H1 (cell line): Measurements from ENCODE around the gene IGF1. TPM values are rescaled to one million over a fixed set of nuclear protein-coding genes. Genes with fewer than 3 reads are reported as not detected.

ENCODE experiments used
- CTCF ChIA-PET: fragments of 300-600 bp; sonication (Branson Sonifier 250); formaldehyde crosslinking; loops from one replicate; lab custom pipeline; 2021; ENCODE audit not compliant: partially characterized antibody; lab: Charles Lee
- POLR2A ChIA-PET: fragments of 300-600 bp; sonication (Branson Sonifier 250); formaldehyde crosslinking; loops from one replicate; lab custom pipeline; 2021; ENCODE audit warnings: inconsistent platforms; ENCODE audit not compliant: partially characterized antibody; lab: Charles Lee
- DNase-seq, 2 experiments: peaks; one replicate each; pipeline versions ENCODE4 v3.0.0 to v3.0.0-alpha.2; 2010 to 2022; ENCODE audit warnings: low spot score in 2 of 2, low read depth in 1 of 2, mixed read lengths in 1 of 2
- FAIRE-seq: peaks from 2 replicates; lab custom pipeline; 2011; peaks lifted over from hg19 to GRCh38; lab: Jason Lieb, UNC
- H2AFZ ChIP-seq: 2 replicates; pipeline ENCODE4 v1.8.1; 2012; ENCODE audit warnings: low read length, inconsistent platforms
- H2AK5ac ChIP-seq: 2 replicates; pipeline ENCODE4 v1.6.1; 2013; ENCODE audit warnings: low read depth, low read length
- H2BK120ac ChIP-seq: replicated peaks from 2 replicates; pipeline ENCODE3; 2013; ENCODE audit warnings: low read depth, low read length, inconsistent platforms
- H2BK12ac ChIP-seq: 2 replicates; pipeline ENCODE4 v1.6.1; 2013; ENCODE audit warnings: low read depth, low read length
- H2BK15ac ChIP-seq: 2 replicates; pipeline ENCODE4 v1.6.1; 2013; ENCODE audit warnings: low read length
- H2BK20ac ChIP-seq: 2 replicates; pipeline ENCODE4 v1.6.1; 2013; ENCODE audit warnings: low read length
- H2BK5ac ChIP-seq: 2 replicates; pipeline ENCODE4 v1.6.1; 2013; ENCODE audit warnings: low read depth, low read length
- H3K14ac ChIP-seq: 2 replicates; pipeline ENCODE4 v1.6.1; 2013; ENCODE audit warnings: inconsistent platforms; ENCODE audit not compliant: insufficient read length
- H3K18ac ChIP-seq: 2 replicates; pipeline ENCODE4 v1.6.1; 2013; ENCODE audit warnings: low read length; ENCODE audit errors: extremely low read depth
- H3K23ac ChIP-seq: 2 replicates; pipeline ENCODE4 v1.6.1; 2013; ENCODE audit warnings: inconsistent platforms; ENCODE audit not compliant: insufficient read length
- H3K23me2 ChIP-seq: 2 replicates; pipeline ENCODE4 v1.6.1; 2013; ENCODE audit warnings: low read depth, low read length
- H3K27ac ChIP-seq: 2 replicates; pipeline ENCODE4 v1.6.1; 2011; ENCODE audit warnings: low read depth, low read length, inconsistent platforms
- H3K27me3 ChIP-seq, 4 experiments: replicated peaks in 1 of 4; 1 replicate in 1 of 4; 2 replicates in 3 of 4; pipeline versions ENCODE4 v1.6.1 to v1.8.1; 2011 to 2013; ENCODE audit warnings: low read length in 3 of 4, mild to moderate bottlenecking in 3 of 4, inconsistent platforms in 2 of 4, mixed read lengths in 2 of 4, moderate library complexity in 1 of 4; ENCODE audit not compliant: control insufficient read depth in 3 of 4, insufficient read depth in 3 of 4; ENCODE audit errors: extremely low read depth in 1 of 4
- H3K36me3 ChIP-seq, 4 experiments: 2 replicates each; pipeline versions ENCODE4 v1.6.1 to v1.8.1; 2011 to 2013; ENCODE audit warnings: mild to moderate bottlenecking in 4 of 4, low read length in 3 of 4, moderate library complexity in 2 of 4, control low read depth in 1 of 4, inconsistent platforms in 1 of 4; ENCODE audit not compliant: insufficient read depth in 4 of 4, control insufficient read depth in 2 of 4
- H3K4ac ChIP-seq: replicated peaks from 2 replicates; pipeline ENCODE3; 2013; ENCODE audit warnings: low read length, low read depth, mixed read lengths, inconsistent platforms; ENCODE audit not compliant: insufficient read length
- H3K4me1 ChIP-seq, 4 experiments: replicated peaks in 1 of 4; 1 replicate in 1 of 4; 2 replicates in 3 of 4; pipeline versions ENCODE4 v1.6.1 to v1.8.1; 2011 to 2013; ENCODE audit warnings: low read length in 3 of 4, inconsistent platforms in 2 of 4, mixed read lengths in 1 of 4; ENCODE audit not compliant: insufficient read depth in 4 of 4, control insufficient read depth in 3 of 4
- H3K4me2 ChIP-seq, 2 experiments: 2 replicates each; pipeline versions ENCODE4 v1.6.1 to v1.8.1; 2011 to 2013; ENCODE audit warnings: low read depth in 2 of 2, low read length in 2 of 2, control low read depth in 1 of 2, inconsistent platforms in 1 of 2, mild to moderate bottlenecking in 1 of 2; ENCODE audit not compliant: insufficient read depth in 1 of 2
- H3K4me3 ChIP-seq, 4 experiments: fragments of 200-600, 300-600 bp in 1 of 4; sonication (generic), shearing (Covaris generic), sonication (Bioruptor Twin) in 1 of 4; 2 replicates each; pipeline versions ENCODE4 v1.5.1 to v1.8.1; 2011 to 2016; ENCODE audit warnings: low read length in 4 of 4, low read depth in 3 of 4, control low read depth in 2 of 4, inconsistent platforms in 2 of 4, mild to moderate bottlenecking in 2 of 4, mixed read lengths in 1 of 4, moderate library complexity in 1 of 4; ENCODE audit not compliant: insufficient read depth in 2 of 4; ENCODE audit errors: extremely low read depth in 1 of 4
- H3K56ac ChIP-seq: replicated peaks from 2 replicates; pipeline ENCODE3; 2013; ENCODE audit warnings: low read depth, mild to moderate bottlenecking, mixed read lengths, low read length, inconsistent platforms; ENCODE audit not compliant: insufficient read length
- H3K79me1 ChIP-seq: 2 replicates; pipeline ENCODE4 v1.6.1; 2013; ENCODE audit warnings: low read depth, low read length, control low read depth
- H3K79me2 ChIP-seq, 2 experiments: 2 replicates each; pipeline versions ENCODE4 v1.6.1 to v1.8.1; 2012 to 2013; ENCODE audit warnings: low read length in 2 of 2, mild to moderate bottlenecking in 2 of 2, inconsistent platforms in 1 of 2; ENCODE audit not compliant: insufficient read depth in 2 of 2, control insufficient read depth in 1 of 2
- H3K9ac ChIP-seq, 4 experiments: replicated peaks in 1 of 4; 1 replicate in 1 of 4; 2 replicates in 3 of 4; pipeline versions ENCODE4 v1.6.1 to v1.8.1; 2011 to 2013; ENCODE audit warnings: low read depth in 3 of 4, low read length in 3 of 4, control low read depth in 2 of 4, mild to moderate bottlenecking in 2 of 4, moderate library complexity in 2 of 4, inconsistent platforms in 1 of 4; ENCODE audit errors: extremely low read depth in 1 of 4
- H3K9me3 ChIP-seq, 2 experiments: 2 replicates each; pipeline versions ENCODE4 v1.6.1 to v1.8.1; 2012 to 2013; ENCODE audit warnings: mild to moderate bottlenecking in 2 of 2, moderate library complexity in 2 of 2, control low read depth in 1 of 2, inconsistent platforms in 1 of 2, low read depth in 1 of 2, low read length in 1 of 2, mixed read lengths in 1 of 2; ENCODE audit not compliant: insufficient read depth in 2 of 2
- H4K20me1 ChIP-seq, 2 experiments: replicated peaks in 1 of 2; 2 replicates each; pipeline versions ENCODE3 to v1.8.1; 2011 to 2013; ENCODE audit warnings: inconsistent platforms in 2 of 2, low read length in 2 of 2, mild to moderate bottlenecking in 1 of 2; ENCODE audit not compliant: insufficient read depth in 2 of 2, control insufficient read depth in 1 of 2
- H4K5ac ChIP-seq: 2 replicates; pipeline ENCODE4 v1.6.1; 2013; ENCODE audit warnings: low read length, low read depth, mixed read lengths, inconsistent platforms; ENCODE audit not compliant: insufficient read length
- H4K8ac ChIP-seq: 2 replicates; pipeline ENCODE4 v1.8.0; 2013; ENCODE audit warnings: mild to moderate bottlenecking, moderate library complexity, low read length, inconsistent platforms; ENCODE audit not compliant: insufficient read depth; ENCODE audit errors: extremely low read depth
- H4K91ac ChIP-seq: replicated peaks from 2 replicates; pipeline ENCODE3; 2013; ENCODE audit warnings: low read length, mixed read lengths, inconsistent platforms; ENCODE audit not compliant: insufficient read length
- BACH1 ChIP-seq: IDR thresholded peaks from 2 replicates; pipeline ENCODE4 v1.6.1; 2012; ENCODE audit warnings: low read length, improper control_type of control experiment
- CBX8 ChIP-seq: fragments of 300-800, 300-1000 bp; sonication (generic); IDR thresholded peaks from 2 replicates; pipeline ENCODE4 v1.7.1; 2016; ENCODE audit warnings: low read depth, low read length, borderline replicate concordance
- CEBPB ChIP-seq: IDR thresholded peaks from 2 replicates; pipeline ENCODE4 v1.6.1; 2012; ENCODE audit warnings: low read depth, low read length
- CTBP2 ChIP-seq: IDR thresholded peaks from 2 replicates; pipeline ENCODE4 v1.7.0; 2011; ENCODE audit warnings: borderline replicate concordance, mild to moderate bottlenecking, moderate library complexity, mixed read lengths, low read length; ENCODE audit not compliant: insufficient read depth, insufficient read length
- FOSL1 ChIP-seq: IDR thresholded peaks from 2 replicates; pipeline ENCODE4 v1.6.1; 2011; ENCODE audit warnings: mild to moderate bottlenecking, low read depth, low read length, moderate library complexity; ENCODE audit not compliant: insufficient read depth
- HDAC2 ChIP-seq, 2 experiments: fragments of 300-600 bp in 1 of 2; sonication (generic) in 1 of 2; IDR thresholded peaks; 2 replicates each; pipeline ENCODE4 v1.6.1; 2011 to 2012; ENCODE audit warnings: low read depth in 2 of 2, low read length in 2 of 2, mild to moderate bottlenecking in 2 of 2, moderate library complexity in 2 of 2, borderline replicate concordance in 1 of 2, inconsistent platforms in 1 of 2
- JUND ChIP-seq: IDR thresholded peaks from 2 replicates; pipeline ENCODE4 v1.6.1; 2011; ENCODE audit warnings: mild to moderate bottlenecking, improper control_type of control experiment, low read length
- PHF8 ChIP-seq: fragments of 200-600 bp; sonication (generic); conservative IDR thresholded peaks from 2 replicates; pipeline ENCODE4 v1.7.1; 2012; ENCODE audit warnings: low read depth, mild to moderate bottlenecking, inconsistent platforms, low read length, moderate library complexity
- SAP30 ChIP-seq: fragments of 300-600 bp; sonication (generic); IDR thresholded peaks from 2 replicates; pipeline ENCODE4 v1.7.1; 2012; ENCODE audit warnings: low read length, moderate library complexity, mild to moderate bottlenecking, inconsistent platforms; ENCODE audit not compliant: insufficient read depth, insufficient replicate concordance
- TAF1 ChIP-seq: IDR thresholded peaks from 2 replicates; pipeline ENCODE4 v1.6.1; 2011; ENCODE audit warnings: mild to moderate bottlenecking, low read depth, low read length
- WGBS, 2 experiments: shearing (Covaris generic) in 1 of 2; methylation state at CpG; one replicate each; pipeline versions ENCODE4 v1.1.6 to v1.1.7; 2013 to 2015; ENCODE audit warnings: low lambda C conversion rate in 2 of 2, mixed read lengths in 2 of 2, inconsistent platforms in 1 of 2, low coverage in 1 of 2, missing lambda C conversion rate in 1 of 2; ENCODE audit not compliant: insufficient replicate concordance in 2 of 2, insufficient coverage in 1 of 2, insufficient read length in 1 of 2; ENCODE audit errors: extremely low coverage in 1 of 2, missing lambda C conversion rate in 1 of 2; 5-methylcytosine and 5-hydroxymethylcytosine counted together
- polyA plus RNA-seq, 7 experiments: library from polyadenylated mRNA; depleted of rRNA in 3 of 7; stranded (reverse) in 5 of 7; unstranded in 2 of 7; fragments of >200 nt in 5 of 7; fragments of 200-250 nt in 2 of 7; gene quantifications; 1 replicate in 5 of 7; 2 replicates in 1 of 7; 4 replicates in 1 of 7; pipeline versions ENCODE4 v1.2.1 to v1.2.3, GENCODE V29; 2011 to 2013; ENCODE audit warnings: missing spikeins in 2 of 7, mixed read lengths in 2 of 7
- total RNA-seq: library from RNA; stranded (reverse); fragmentation: NEBNext Ultra II Directional; extraction: Animal tissue kit (Norgen Biotek cat#: 25700); gene quantifications from 2 replicates; pipeline ENCODE4 v1.2.1, GENCODE V29; 2021

IGF1 gene
- total and polyA plus RNA-seq, 2 of the 8 experiments (the other 6 are each of a cell fraction or from before 2014, with no cell fraction given), result not detected

GRCh38 chr12:102454808-102455760 is 25.3 kb downstream of the IGF1 start:
- no peak overlapping the region for H2BK5ac ChIP-seq
- FAIRE-seq (no peak), DNase-seq (no peak)
- no peak overlapping the region for H2BK12ac ChIP-seq
- H3K79me2 ChIP-seq, result no peaks in the 10 kb centered on the region
- ChIA-PET POLR2A (no interaction called here), CTCF (interaction anchor here (1.4 kb wide), 1 partner anchor 430 kb away, joined by 3 read pairs; no protein-coding TSS in a partner anchor)
- no peak overlapping the region for H3K27ac ChIP-seq
- H3K23ac ChIP-seq, result no peak overlapping the region
- no peaks in the 10 kb centered on the region for H3K36me3 ChIP-seq
- H3K14ac ChIP-seq, result no peak overlapping the region
- H3K9me3 ChIP-seq, result no peaks in the 10 kb centered on the region
- no peaks in the 10 kb centered on the region for H3K27me3 ChIP-seq
- no peak overlapping the region for H3K4me2 ChIP-seq
- peaks cover 0 to 5% (median 0%) of the 10 kb centered on the region in 4 experiments; a peak in 1 of 7 replicates for H3K4me1 ChIP-seq
- no peak overlapping the region for H3K18ac ChIP-seq
- no peak overlapping the region for H2BK120ac ChIP-seq
- no peak overlapping the region for H2AFZ ChIP-seq
- no peaks in the 10 kb centered on the region for H4K20me1 ChIP-seq
- H3K79me1 ChIP-seq, result no peaks in the 10 kb centered on the region
- H3K9ac ChIP-seq, result no peak overlapping the region
- no peak overlapping the region for H3K56ac ChIP-seq
- H2BK15ac ChIP-seq, result no peak overlapping the region
- H4K91ac ChIP-seq, result no peak overlapping the region
- WGBS, 2 experiments, result 96% methylated on average over 4 of the region's 4 CpGs; no CpG with 5 or more reads in 1 of the 2 experiments
- no peak overlapping the region for H4K5ac ChIP-seq
- no peak overlapping the region for H3K4me3 ChIP-seq
- no peaks in the 10 kb centered on the region for H3K23me2 ChIP-seq
- no peak overlapping the region for H2AK5ac ChIP-seq
- H3K4ac ChIP-seq, result no peak overlapping the region
- H2BK20ac ChIP-seq, result no peak overlapping the region
- no peak overlapping the region for H4K8ac ChIP-seq
- TF ChIP-seq HDAC2 (IDR thresholded peaks at IDR 0.05; ENCODE audit: borderline replicate concordance in 1 of 2, low read depth in 2 of 2, low read length in 2 of 2) (no peak), FOSL1 (no peak), SAP30 (no peak), JUND (no peak), TAF1 (no peak), CEBPB (no peak), BACH1 (no peak), PHF8 (no peak), CBX8 (no peak), CTBP2 (no peak)
